ENCODE data around the gene MXRA8. TPM values are rescaled to one million over a fixed set of nuclear protein-coding genes. Genes with fewer than 3 reads are reported as not detected.

Gene MXRA8
- total RNA-seq, 1 donor from 2014 or later, result 440 TPM

- H3K27ac Mint-ChIP-seq (ENCODE audit: unreplicated experiment), result no peak overlapping the region
- no peak for DNase-seq (ENCODE audit: extremely low spot score, unreplicated experiment)
- H3K4me1 Mint-ChIP-seq (ENCODE audit: unreplicated experiment), result peaks cover 16% of the 10 kb centered on the region
- H3K9me3 Mint-ChIP-seq (ENCODE audit: unreplicated experiment), result no peaks in the 10 kb centered on the region
- no peak overlapping the region for H3K4me3 Mint-ChIP-seq (ENCODE audit: unreplicated experiment)
- peaks cover under 1% of the 10 kb centered on the region for H3K36me3 Mint-ChIP-seq (ENCODE audit: unreplicated experiment)
- no peaks in the 10 kb centered on the region for H3K27me3 Mint-ChIP-seq (ENCODE audit: unreplicated experiment)
- TF ChIP-seq, protein P1, sequence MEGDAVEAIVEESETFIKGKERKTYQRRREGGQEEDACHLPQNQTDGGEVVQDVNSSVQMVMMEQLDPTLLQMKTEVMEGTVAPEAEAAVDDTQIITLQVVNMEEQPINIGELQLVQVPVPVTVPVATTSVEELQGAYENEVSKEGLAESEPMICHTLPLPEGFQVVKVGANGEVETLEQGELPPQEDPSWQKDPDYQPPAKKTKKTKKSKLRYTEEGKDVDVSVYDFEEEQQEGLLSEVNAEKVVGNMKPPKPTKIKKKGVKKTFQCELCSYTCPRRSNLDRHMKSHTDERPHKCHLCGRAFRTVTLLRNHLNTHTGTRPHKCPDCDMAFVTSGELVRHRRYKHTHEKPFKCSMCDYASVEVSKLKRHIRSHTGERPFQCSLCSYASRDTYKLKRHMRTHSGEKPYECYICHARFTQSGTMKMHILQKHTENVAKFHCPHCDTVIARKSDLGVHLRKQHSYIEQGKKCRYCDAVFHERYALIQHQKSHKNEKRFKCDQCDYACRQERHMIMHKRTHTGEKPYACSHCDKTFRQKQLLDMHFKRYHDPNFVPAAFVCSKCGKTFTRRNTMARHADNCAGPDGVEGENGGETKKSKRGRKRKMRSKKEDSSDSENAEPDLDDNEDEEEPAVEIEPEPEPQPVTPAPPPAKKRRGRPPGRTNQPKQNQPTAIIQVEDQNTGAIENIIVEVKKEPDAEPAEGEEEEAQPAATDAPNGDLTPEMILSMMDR (IDR thresholded peaks at IDR 0.05), result no peak
These were observed 23.5 kb downstream of the MXRA8 start for GRCh38 chr1:1334835-1335234.

- TF ChIP-seq, protein P1 (IDR thresholded peaks at IDR 0.05), result no peak
- Mint-ChIP-seq H3K4me3 (ENCODE audit: unreplicated experiment) (no peak overlapping the region), H3K36me3 (ENCODE audit: unreplicated experiment) (no peaks in the 10 kb centered on the region), H3K4me1 (ENCODE audit: unreplicated experiment) (peaks cover 16% of the 10 kb centered on the region), H3K9me3 (ENCODE audit: unreplicated experiment) (no peaks in the 10 kb centered on the region), H3K27ac (ENCODE audit: unreplicated experiment) (no peak overlapping the region), H3K27me3 (ENCODE audit: unreplicated experiment) (no peaks in the 10 kb centered on the region)
- no peak for DNase-seq (ENCODE audit: extremely low spot score, unreplicated experiment)
These were observed 24.7 kb downstream of the MXRA8 start for GRCh38 chr1:1333551-1334241.

- no peaks in the 10 kb centered on the region for H3K36me3 Mint-ChIP-seq (ENCODE audit: unreplicated experiment)
- peaks cover 16% of the 10 kb centered on the region for H3K4me1 Mint-ChIP-seq (ENCODE audit: unreplicated experiment)
- no peaks in the 10 kb centered on the region for H3K27me3 Mint-ChIP-seq (ENCODE audit: unreplicated experiment)
- H3K9me3 Mint-ChIP-seq (ENCODE audit: unreplicated experiment), result no peaks in the 10 kb centered on the region
- no peak overlapping the region for H3K27ac Mint-ChIP-seq (ENCODE audit: unreplicated experiment)
- no peak for DNase-seq (ENCODE audit: extremely low spot score, unreplicated experiment)
- no peak overlapping the region for H3K4me3 Mint-ChIP-seq (ENCODE audit: unreplicated experiment)
- TF ChIP-seq, protein P1 (IDR thresholded peaks at IDR 0.05), result no peak
These were observed 25.4 kb downstream of the MXRA8 start for GRCh38 chr1:1332774-1333480.

GRCh38 chr1:1332031-1332755 is 26.2 kb downstream of the MXRA8 start:
- no peak overlapping the region for H3K4me3 Mint-ChIP-seq (ENCODE audit: unreplicated experiment)
- no peaks in the 10 kb centered on the region for H3K9me3 Mint-ChIP-seq (ENCODE audit: unreplicated experiment)
- no peaks in the 10 kb centered on the region for H3K27me3 Mint-ChIP-seq (ENCODE audit: unreplicated experiment)
- H3K4me1 Mint-ChIP-seq (ENCODE audit: unreplicated experiment), result peaks cover 16% of the 10 kb centered on the region
- no peak overlapping the region for H3K27ac Mint-ChIP-seq (ENCODE audit: unreplicated experiment)
- no peak for DNase-seq (ENCODE audit: extremely low spot score, unreplicated experiment)
- TF ChIP-seq, protein P1 (IDR thresholded peaks at IDR 0.05), result no peak
- no peaks in the 10 kb centered on the region for H3K36me3 Mint-ChIP-seq (ENCODE audit: unreplicated experiment)
